Measurements from ENCODE around the gene NDUFA9.

The NDUFA9 gene

GRCh38 chr12:4615667-4616066 is 33.2 kb upstream of the NDUFA9 start:
- TF ChIP-seq CTCF (IDR thresholded peaks at IDR 0.05): no peak

GRCh38 chr12:4621511-4621910 is 27.4 kb upstream of the NDUFA9 start:
- TF ChIP-seq CTCF (IDR thresholded peaks at IDR 0.05): no peak

GRCh38 chr12:4626543-4626942 is 22.4 kb upstream of the NDUFA9 start:
- TF ChIP-seq CTCF (IDR thresholded peaks at IDR 0.05): no peak

GRCh38 chr12:4628406-4628805 is 20.5 kb upstream of the NDUFA9 start:
- no peak for TF ChIP-seq CTCF (IDR thresholded peaks at IDR 0.05)

- no peak for TF ChIP-seq CTCF (IDR thresholded peaks at IDR 0.05)
Measured at GRCh38 chr12:4630262-4630661, 18.7 kb upstream of the NDUFA9 start.

- no peak for TF ChIP-seq CTCF (IDR thresholded peaks at IDR 0.05)
Measured at GRCh38 chr12:4643747-4644146, 5.2 kb upstream of the NDUFA9 start.

GRCh38 chr12:4645023-4645422 is 3.9 kb upstream of the NDUFA9 start:
- TF ChIP-seq CTCF (IDR thresholded peaks at IDR 0.05): no peak

GRCh38 chr12:4648104-4648500 is 812 bp upstream of the NDUFA9 start:
- TF ChIP-seq CTCF (IDR thresholded peaks at IDR 0.05): no peak
